ENCODE data around the gene NEIL1.
A peak's percentile ranks its signal among the peaks of the same experiment; 100 is the strongest.

NEIL1 gene

GRCh38 chr15:75357976-75358673 lies 11.3 kb downstream of the NEIL1 start:
- no peak for ATAC-seq

DNA sequence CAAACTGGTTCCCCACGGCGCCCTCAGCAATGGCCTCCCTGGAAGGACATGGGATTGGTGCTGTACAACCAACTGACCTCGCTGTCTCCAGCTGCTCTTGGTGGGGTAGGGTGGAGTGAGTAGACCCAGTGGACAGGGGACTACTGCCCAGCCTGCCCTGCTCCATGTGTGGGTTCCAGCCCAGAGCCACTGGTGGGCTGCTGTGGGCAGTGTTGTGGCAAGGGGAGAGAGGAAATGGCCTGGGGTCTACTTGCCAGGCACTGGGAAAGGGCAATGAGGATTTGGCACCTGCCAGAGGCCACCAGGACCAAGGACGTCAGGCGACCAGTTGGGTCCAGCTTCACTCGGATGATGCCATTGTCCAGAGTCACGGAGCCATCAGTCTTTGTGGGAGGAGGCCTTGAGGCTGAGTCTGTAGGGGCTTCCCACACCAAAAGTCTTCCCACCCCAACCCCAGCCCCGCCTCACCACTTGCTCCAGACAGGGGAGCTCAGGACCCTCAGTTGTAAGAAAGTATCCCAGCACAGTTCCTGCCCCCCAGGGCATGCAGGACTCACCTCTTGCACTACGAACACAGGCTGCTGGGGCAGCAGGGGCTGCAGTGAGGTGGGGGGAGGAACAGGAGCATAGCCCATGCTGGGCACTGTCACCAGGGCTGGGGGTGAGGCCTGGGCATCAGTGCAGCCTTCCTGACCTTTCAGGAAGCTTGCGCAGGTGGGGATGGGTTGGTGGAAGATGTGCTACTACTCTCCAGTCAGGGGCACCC lies 12.1 kb downstream of the NEIL1 start:
- ATAC-seq = no peak

GRCh38 chr15:75359537-75360250 lies 12.9 kb downstream of the NEIL1 start:
- no peak for ATAC-seq

- peak in 1 of 2 donors; percentile 6 for ATAC-seq
Measured at GRCh38 chr15:75360391-75360790, 13.6 kb downstream of the NEIL1 start.

GRCh38 chr15:75360856-75361255 lies 14.0 kb downstream of the NEIL1 start:
- ATAC-seq = no peak

GRCh38 chr15:75361361-75361988 lies 14.6 kb downstream of the NEIL1 start:
- no peak for ATAC-seq

DNA sequence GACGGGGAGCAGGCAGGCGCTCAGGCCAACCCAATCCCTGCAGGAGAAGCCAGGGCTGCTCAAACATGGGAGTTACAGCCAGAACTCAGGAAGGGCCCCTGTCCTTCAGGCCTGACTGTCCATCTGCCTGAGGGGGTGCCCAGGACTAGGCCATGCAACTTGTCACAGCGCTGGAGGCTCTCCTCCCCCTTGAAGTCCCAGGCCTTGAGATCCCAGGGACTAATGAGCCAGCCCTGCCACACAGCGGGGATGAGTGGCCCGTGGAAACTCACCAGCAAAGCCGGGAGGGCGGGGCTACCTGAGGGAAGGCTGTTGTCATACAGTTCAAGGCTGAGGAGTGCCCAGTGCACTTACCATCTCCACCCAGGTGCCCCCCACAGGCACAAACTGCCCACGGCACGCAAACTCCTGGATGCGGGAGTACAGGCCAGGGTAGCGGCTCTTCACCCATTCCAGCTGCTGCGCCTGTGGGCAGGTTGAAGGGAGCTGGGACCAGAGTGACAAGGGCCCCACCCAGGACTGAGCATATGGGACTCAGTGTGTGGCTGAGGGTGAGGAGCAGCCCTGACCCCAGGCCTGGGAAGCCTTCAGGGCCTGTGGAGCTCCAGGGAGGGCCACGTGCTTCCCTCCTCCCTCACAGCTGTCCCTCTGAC lies 15.3 kb downstream of the NEIL1 start:
- ATAC-seq = no peak

DNA sequence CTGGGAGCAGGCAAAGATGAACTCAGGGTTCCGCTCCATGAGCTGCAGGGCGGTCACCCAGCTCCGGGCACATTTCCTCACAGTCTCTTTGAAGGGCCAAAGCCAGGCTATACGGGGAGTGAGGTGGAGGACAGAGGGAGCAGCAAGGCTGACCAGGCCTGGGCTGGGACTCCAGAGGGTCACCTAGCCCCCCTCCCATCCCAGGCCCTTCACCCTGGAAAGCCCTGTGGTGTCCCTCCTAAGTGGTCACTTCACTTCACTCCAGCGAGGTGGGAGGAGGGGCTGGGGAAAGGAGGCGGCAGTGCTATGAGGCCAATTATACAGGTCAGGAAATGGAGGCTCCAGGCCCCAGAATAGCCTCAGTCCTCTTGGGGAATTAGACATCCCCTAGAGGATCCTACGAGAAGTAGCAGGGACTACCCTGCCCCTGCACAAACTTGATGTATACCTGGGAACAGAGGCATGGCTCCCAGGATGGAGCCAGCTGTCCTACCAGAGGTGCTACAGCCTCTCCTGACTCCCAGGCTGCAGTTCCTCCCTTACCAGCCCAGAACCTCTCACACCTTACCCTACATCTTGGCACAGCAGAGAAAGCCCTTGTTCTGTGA lies 15.9 kb downstream of the NEIL1 start:
- ATAC-seq = no peak

DNA sequence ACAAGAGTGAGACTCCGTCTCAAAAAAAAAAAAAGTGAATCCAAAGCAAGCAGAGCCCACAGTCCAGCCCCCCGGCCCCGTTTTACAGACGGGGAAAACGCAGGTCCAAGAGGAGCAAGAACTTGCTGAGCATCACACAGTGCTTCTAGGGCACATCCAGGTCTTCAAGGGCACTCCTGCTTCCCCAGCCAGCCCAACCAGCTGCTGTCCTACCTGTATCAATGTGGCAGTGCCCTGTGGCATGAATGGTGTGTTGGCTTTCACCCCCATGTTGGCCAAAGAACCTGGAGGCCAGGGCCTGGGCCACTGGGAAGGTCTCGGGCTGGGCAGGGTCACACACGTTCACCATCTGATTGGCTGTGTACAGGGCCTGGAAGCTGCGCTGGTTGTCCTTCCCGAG lies 16.9 kb downstream of the NEIL1 start:
- no peak for ATAC-seq

DNA sequence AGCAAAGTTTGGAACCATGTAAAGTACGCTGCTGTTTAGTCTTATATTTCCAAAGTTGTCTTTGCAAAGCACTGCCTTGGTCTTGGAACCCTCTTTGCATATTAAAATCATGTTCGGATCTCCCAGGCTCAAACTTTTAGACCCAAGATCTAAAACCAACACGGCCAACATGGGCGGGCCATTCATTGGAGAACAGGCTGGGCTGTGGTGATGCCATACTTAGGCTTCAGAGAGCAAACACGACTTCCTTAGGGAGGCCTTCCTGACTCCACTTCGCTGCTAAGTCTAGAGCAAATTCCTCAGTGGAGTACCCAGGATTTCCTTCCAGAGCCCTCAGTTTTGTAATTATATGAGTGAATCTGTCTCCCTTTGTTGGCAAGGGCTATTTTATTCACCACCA lies 18.0 kb downstream of the NEIL1 start:
- ATAC-seq = no peak

DNA sequence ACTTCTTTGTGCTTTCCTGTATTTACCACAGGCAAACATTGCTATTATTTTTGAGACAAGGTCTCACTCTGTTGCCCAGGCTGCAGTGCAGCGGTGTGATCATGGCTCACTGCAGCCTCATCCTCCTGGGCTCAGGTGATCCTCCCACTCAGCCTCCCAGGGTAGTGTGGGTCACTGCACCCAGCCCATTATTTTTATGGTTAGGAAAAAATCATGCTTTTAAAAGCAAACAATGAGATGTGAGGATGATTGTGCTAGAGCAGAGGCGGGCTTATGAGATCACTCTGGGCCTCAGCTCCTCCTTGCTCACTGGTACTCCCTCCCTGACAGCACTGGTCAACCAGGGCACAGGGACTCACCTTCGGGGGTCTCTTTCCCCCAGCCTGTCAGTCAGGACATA lies 19.3 kb downstream of the NEIL1 start:
- no peak for ATAC-seq

DNA sequence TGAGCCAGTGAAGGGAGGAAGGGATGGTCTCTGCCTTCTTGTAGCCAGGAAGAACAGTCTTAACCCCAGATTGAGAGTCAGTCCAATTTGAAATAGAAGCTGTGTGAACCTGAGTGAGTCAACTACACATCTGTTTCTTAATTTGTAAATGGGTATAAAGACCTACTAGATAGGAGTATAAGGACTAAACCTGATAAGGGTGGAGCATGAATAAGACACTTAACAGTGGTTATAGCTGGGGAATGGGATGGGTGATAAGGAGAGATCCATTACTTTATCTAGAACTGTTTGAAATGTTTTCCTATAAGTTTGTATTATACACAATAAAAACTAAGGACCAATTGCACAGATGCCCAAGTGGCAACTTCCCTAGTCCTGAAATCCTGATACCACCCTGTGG lies 20.2 kb downstream of the NEIL1 start:
- ATAC-seq = no peak

DNA sequence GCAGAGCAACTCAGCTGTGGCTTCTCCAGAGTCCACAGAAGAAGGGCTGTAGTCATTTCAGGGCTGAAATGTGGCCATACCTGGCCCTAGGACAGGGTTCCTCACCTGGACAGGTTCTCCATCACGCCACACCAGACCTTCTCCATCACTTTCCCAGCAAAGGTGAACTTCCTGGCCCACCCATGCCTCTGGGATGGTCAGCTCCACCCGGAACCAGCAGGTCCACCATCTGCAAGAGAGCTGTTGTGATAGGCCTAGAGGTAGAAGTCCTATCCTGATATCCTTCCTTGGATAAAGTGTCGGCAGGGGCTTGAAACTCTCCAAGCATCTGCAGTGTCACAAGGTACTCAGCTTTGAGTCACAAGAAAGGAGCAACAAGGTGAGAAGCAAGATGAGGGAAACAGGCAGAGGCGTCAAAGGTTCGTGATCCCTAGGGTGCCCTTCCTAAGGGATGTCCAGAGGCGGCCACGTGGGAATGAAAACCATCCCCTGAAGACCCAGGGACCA lies 20.6 kb downstream of the NEIL1 start:
- no peak for ATAC-seq

DNA sequence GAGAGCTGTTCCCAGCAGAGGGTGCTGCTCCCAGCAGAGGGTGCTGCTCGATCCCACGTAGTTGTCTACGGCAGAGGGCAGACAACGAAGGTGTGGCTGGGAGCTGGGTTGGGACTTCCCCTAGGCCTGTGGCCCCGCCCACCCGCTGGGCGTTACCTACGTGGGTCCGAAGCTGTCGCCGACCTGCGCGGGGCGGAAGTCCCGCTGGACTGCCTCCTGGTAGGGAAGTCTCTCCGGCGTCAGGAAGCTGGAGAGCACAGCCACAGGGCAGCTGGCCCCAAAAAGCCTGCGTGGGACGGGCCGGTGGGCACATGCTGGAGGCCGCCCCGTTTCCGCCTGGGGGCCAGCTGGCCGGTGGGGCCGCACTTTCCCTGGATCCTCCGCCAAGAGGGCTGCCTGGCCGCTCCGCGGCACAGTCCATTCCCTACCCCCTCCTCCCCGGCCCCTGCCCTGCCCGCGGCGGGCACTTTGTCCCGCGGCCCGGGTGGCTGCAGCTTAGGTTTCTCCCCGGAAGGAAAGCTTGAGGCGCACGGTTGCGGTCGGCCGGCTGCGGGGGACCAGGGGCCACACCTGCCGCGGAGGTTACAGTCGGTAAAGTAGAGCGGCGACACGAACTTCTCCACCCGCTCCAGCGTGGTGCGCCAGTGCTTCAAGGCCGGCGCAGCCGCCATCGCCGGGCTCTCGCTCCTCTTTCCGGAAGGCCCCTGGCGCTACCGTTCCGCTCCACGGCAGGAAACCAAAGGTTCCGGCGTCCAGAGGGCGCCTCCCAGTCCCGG lies 21.3 kb downstream of the NEIL1 start, which contains the start of gene MAN2C1:
Gene MAN2C1 (minus strand): TSS at position 695 of the 776 bp plus-strand sequence. CDS start 24 bp downstream, at position 671.
- peak; percentile 91 to 93 for ATAC-seq

- ATAC-seq = no peak
Measured at GRCh38 chr15:75368689-75369239, 21.9 kb downstream of the NEIL1 start.

- ATAC-seq = no peak
Measured at GRCh38 chr15:75369897-75370581, 23.2 kb downstream of the NEIL1 start.

- ATAC-seq = no peak
Measured at GRCh38 chr15:75371486-75371885, 24.6 kb downstream of the NEIL1 start.

DNA sequence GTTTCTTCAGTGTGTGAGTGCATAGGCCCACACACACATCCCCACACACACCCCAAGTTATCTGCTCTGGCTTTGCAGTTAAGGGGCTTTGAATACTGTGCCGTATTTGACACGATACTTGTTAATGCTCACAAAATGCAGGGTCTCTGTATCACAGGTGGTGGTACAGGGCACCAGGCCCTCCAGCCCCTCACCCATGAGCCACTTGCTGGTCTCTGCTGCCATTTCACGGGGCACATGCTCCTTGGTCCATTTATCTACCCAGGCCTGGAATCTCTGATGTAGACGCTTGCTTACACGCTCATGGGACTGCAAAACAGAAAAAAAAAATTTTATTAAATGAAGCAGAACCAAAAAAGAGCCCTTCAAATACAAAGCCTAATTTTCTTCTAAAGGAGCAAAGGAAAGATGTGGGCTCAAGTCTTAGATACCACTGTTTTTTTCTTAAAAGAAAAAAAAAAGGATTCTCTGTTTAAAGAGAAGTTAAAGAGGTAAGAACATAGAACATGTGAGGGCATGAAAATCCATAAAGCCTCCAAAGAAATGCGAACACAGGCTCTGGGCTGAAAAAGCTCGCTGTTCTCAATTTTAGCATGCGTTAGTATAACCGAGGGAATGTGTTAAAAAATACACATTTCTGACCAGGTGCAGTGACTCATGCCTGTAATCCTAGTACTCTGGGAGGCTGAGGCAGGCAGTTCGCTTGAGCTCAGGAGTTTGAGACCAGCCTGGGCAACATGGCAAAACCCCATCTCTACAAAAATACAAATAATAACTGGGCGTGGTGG lies 25.3 kb downstream of the NEIL1 start:
- no peak for ATAC-seq

GRCh38 chr15:75380773-75381172 lies 33.9 kb downstream of the NEIL1 start:
- ATAC-seq = no peak

Measured in activated CD4-positive, CD25-positive, alpha-beta regulatory T cell treated with anti-CD3 and anti-CD28 coated beads, Interleukin-2, amount 50 U/mL, for 24 hours (primary cell).